VCaP (cell line): ENCODE results near the gene UGT1A6.

Experiments
- H3K27ac ChIP-seq: fragments of 450-650 bp; 2 replicates; pipeline ENCODE4 v1.5.1; 2017
- CTCF ChIP-seq: fragments of 450-650 bp; conservative IDR thresholded peaks from 2 replicates; pipeline ENCODE4 v1.5.1; 2017; ENCODE audit warnings: mild to moderate bottlenecking, moderate library complexity

Gene UGT1A6

GRCh38 chr2:233688341-233688740 is 4.3 kb upstream of the UGT1A6 start:
- no peak for TF ChIP-seq CTCF
- no peak overlapping the region for H3K27ac ChIP-seq

- no peak overlapping the region for H3K27ac ChIP-seq
- no peak for TF ChIP-seq CTCF
Measured at GRCh38 chr2:233689031-233689430, 3.7 kb upstream of the UGT1A6 start.

GRCh38 chr2:233689501-233689900 is 3.2 kb upstream of the UGT1A6 start:
- H3K27ac ChIP-seq: no peak overlapping the region
- TF ChIP-seq CTCF: no peak

- no peak overlapping the region for H3K27ac ChIP-seq
- no peak for TF ChIP-seq CTCF
Measured at GRCh38 chr2:233690444-233690843, 2.2 kb upstream of the UGT1A6 start.

- no peak overlapping the region for H3K27ac ChIP-seq
- no peak for TF ChIP-seq CTCF
Measured at GRCh38 chr2:233691443-233692433, 952 bp upstream of the UGT1A6 start.

GRCh38 chr2:233693963-233694362 is 1.3 kb downstream of the UGT1A6 start:
- TF ChIP-seq CTCF: no peak
- H3K27ac ChIP-seq: no peak overlapping the region

GRCh38 chr2:233698740-233699139 is 6.0 kb downstream of the UGT1A6 start:
- no peak for TF ChIP-seq CTCF
- H3K27ac ChIP-seq: peak overlapping the region; percentile 92
